Keratinocyte (primary cell): ENCODE data around the gene FAM107B. TPM values are rescaled to one million over a fixed set of nuclear protein-coding genes. Genes with fewer than 3 reads are reported as not detected.

Experiments used
- DNase-seq: peaks from one replicate; pipeline ENCODE4 v3.0.0-alpha.2; 2011; ENCODE audit warnings: low read depth, missing footprints, low spot score
- FAIRE-seq: peaks from 2 replicates; lab custom pipeline; 2011; peaks lifted over from hg19 to GRCh38; lab: Jason Lieb, UNC
- H2AFZ ChIP-seq: 2 replicates; pipeline ENCODE4 v1.6.0; 2012; ENCODE audit warnings: low read length, control low read depth, inconsistent platforms; ENCODE audit not compliant: control insufficient read depth
- H3K27ac ChIP-seq: 2 replicates; pipeline ENCODE4 v1.5.1; 2011; ENCODE audit warnings: low read length; ENCODE audit not compliant: control insufficient read depth, insufficient read depth
- H3K27me3 ChIP-seq: 3 replicates; pipeline ENCODE4 v1.6.0; 2011; ENCODE audit warnings: low read length; ENCODE audit not compliant: control insufficient read depth, insufficient read depth; ENCODE audit errors: extremely low read depth
- H3K36me3 ChIP-seq, 2 experiments: 2 replicates in 1 of 2; 3 replicates in 1 of 2; pipeline ENCODE4 v1.5.1; 2011; ENCODE audit warnings: low read length in 2 of 2, mild to moderate bottlenecking in 1 of 2; ENCODE audit not compliant: control insufficient read depth in 2 of 2, insufficient read depth in 2 of 2; ENCODE audit errors: extremely low read depth in 1 of 2
- H3K4me1 ChIP-seq: 3 replicates; pipeline ENCODE4 v1.5.1; 2011; ENCODE audit warnings: low read length; ENCODE audit not compliant: control insufficient read depth, insufficient read depth; ENCODE audit errors: extremely low read depth
- H3K4me2 ChIP-seq: 3 replicates; pipeline ENCODE4 v1.6.0; 2011; ENCODE audit warnings: low read depth, low read length; ENCODE audit not compliant: control insufficient read depth, insufficient read depth; ENCODE audit errors: extremely low read depth
- H3K4me3 ChIP-seq, 3 experiments: fragments of 200-600 bp in 1 of 3; sonication (generic) in 1 of 3; 2 replicates in 2 of 3; 3 replicates in 1 of 3; pipeline ENCODE4 v1.5.1; 2011 to 2016; ENCODE audit warnings: low read length in 3 of 3, mild to moderate bottlenecking in 3 of 3, control low read depth in 2 of 3, inconsistent platforms in 1 of 3, low read depth in 1 of 3, mixed read lengths in 1 of 3, mixed run types in 1 of 3, moderate library complexity in 1 of 3; ENCODE audit not compliant: control insufficient read depth in 2 of 3, insufficient read depth in 2 of 3; ENCODE audit errors: extremely low read depth in 1 of 3
- H3K79me2 ChIP-seq: 2 replicates; pipeline ENCODE4 v1.6.0; 2012; ENCODE audit warnings: low read length; ENCODE audit not compliant: control insufficient read depth, insufficient read depth
- H3K9ac ChIP-seq: 3 replicates; pipeline ENCODE4 v1.6.0; 2011; ENCODE audit warnings: low read length; ENCODE audit not compliant: control insufficient read depth, insufficient read depth; ENCODE audit errors: extremely low read depth
- H3K9me1 ChIP-seq: 3 replicates; pipeline ENCODE4 v1.6.0; 2011; ENCODE audit warnings: low read length; ENCODE audit not compliant: control insufficient read depth, insufficient read depth; ENCODE audit errors: extremely low read depth
- H3K9me3 ChIP-seq: 2 replicates; pipeline ENCODE4 v1.5.1; 2012; ENCODE audit warnings: low read depth, low read length; ENCODE audit not compliant: control insufficient read depth
- H4K20me1 ChIP-seq: 3 replicates; pipeline ENCODE4 v1.6.0; 2011; ENCODE audit warnings: low read length; ENCODE audit not compliant: control insufficient read depth, insufficient read depth; ENCODE audit errors: extremely low read depth
- CTCF ChIP-seq, 3 experiments: IDR thresholded peaks in 1 of 3; conservative IDR thresholded peaks in 1 of 3; optimal IDR thresholded peaks in 1 of 3; 2 replicates in 2 of 3; 3 replicates in 1 of 3; pipeline versions ENCODE3 to v1.5.1; 2011; ENCODE audit warnings: low read length in 3 of 3, mild to moderate bottlenecking in 3 of 3, moderate library complexity in 2 of 3, control low read depth in 1 of 3, inconsistent platforms in 1 of 3; ENCODE audit not compliant: insufficient read depth in 2 of 3; ENCODE audit errors: extremely low read depth in 1 of 3
- EZH2 ChIP-seq: IDR thresholded peaks from one replicate; pipeline ENCODE4 v1.6.1; 2012; ENCODE audit warnings: inconsistent platforms, mild to moderate bottlenecking, low read length, moderate library complexity
- dilution Hi-C: fragments of 300-500 bp; cut with MboI; formaldehyde crosslinking; loops from one replicate; pipeline ENCODE4 v1.7.0; 2020; ENCODE audit warnings: low sequenced_read_pairs; ENCODE audit not compliant: extremely low pct_ligation_motif_present
- polyA plus RNA-seq, 5 experiments: library from polyadenylated mRNA; depleted of rRNA in 3 of 5; stranded (reverse) in 3 of 5; stranded (forward) in 1 of 5; unstranded in 1 of 5; fragments of >200 nt; gene quantifications; 1 replicate in 1 of 5; 2 replicates in 3 of 5; 3 replicates in 1 of 5; pipeline versions ENCODE4 v1.2.1 to v1.2.3, GENCODE V29; 2011 to 2012; ENCODE audit warnings: missing spikeins in 2 of 5, low read depth in 1 of 5, low replicate concordance in 1 of 5

The FAM107B gene
- polyA plus RNA-seq, 1 donor (not counting 4 experiments of a cell fraction or from before 2014, with no cell fraction given) = 8.7 TPM

GRCh38 chr10:14601326-14601725 lies 173.4 kb downstream of the FAM107B start:
- Histone ChIP-seq H3K9ac (no peak overlapping the region), H3K9me1 (peaks cover 9% of the 10 kb centered on the region), H3K9me3 (no peaks in the 10 kb centered on the region), H4K20me1 (no peaks in the 10 kb centered on the region), H3K4me3 (no peak overlapping the region), H3K36me3 (peaks cover 0 to 24% of the 10 kb centered on the region in 2 experiments), H2AFZ (no peak overlapping the region), H3K4me2 (peak overlapping the region; percentile 92), H3K4me1 (peaks cover 24% of the 10 kb centered on the region), H3K27me3 (no peaks in the 10 kb centered on the region), H3K27ac (no peak overlapping the region), H3K79me2 (peaks cover 21% of the 10 kb centered on the region)
- FAIRE-seq (no peak), DNase-seq (no peak)
- TF ChIP-seq CTCF (optimal IDR thresholded peaks at IDR 0.05 in 1 of 3, IDR thresholded peaks at IDR 0.05 in 1 of 3, conservative IDR thresholded peaks at IDR 0.05 in 1 of 3; ENCODE audit: extremely low read depth in 1 of 3, insufficient read depth in 2 of 3, low read length in 3 of 3) (no peak), EZH2 (no peak)
- dilution Hi-C loops = no loop called here

- H3K27me3 ChIP-seq = no peaks in the 10 kb centered on the region
- H3K4me3 ChIP-seq = no peak overlapping the region
- no peak overlapping the region for H3K9ac ChIP-seq
- no peak for DNase-seq
- H4K20me1 ChIP-seq = no peaks in the 10 kb centered on the region
- peaks cover 24% of the 10 kb centered on the region for H3K79me2 ChIP-seq
- dilution Hi-C loops = no loop called here
- H3K36me3 ChIP-seq = peaks cover 0 to 24% of the 10 kb centered on the region in 2 experiments
- H3K9me3 ChIP-seq = no peaks in the 10 kb centered on the region
- H3K4me2 ChIP-seq = no peak overlapping the region
- TF ChIP-seq CTCF (optimal IDR thresholded peaks at IDR 0.05 in 1 of 3, IDR thresholded peaks at IDR 0.05 in 1 of 3, conservative IDR thresholded peaks at IDR 0.05 in 1 of 3; ENCODE audit: extremely low read depth in 1 of 3, insufficient read depth in 2 of 3, low read length in 3 of 3) = no peak
- no peak for TF ChIP-seq EZH2
- H3K4me1 ChIP-seq = peaks cover 19% of the 10 kb centered on the region
- H3K27ac ChIP-seq = no peak overlapping the region
- no peak overlapping the region for H2AFZ ChIP-seq
- peaks cover 9% of the 10 kb centered on the region for H3K9me1 ChIP-seq
- no peak for FAIRE-seq
These were observed 174.6 kb downstream of the FAM107B start for GRCh38 chr10:14600065-14600464.
